HG02852 (cell line): Measurements from ENCODE around the gene SLC16A3.
A peak's percentile ranks its signal among the peaks of the same experiment; 100 is the strongest.
"Not testable (repeated sequence)": the region's sequence is repeated elsewhere in the genome, so short reads cannot be mapped to it uniquely, and the experiment has no call there.

Experiments used
- ATAC-seq: cut with Tn5 transposase; IDR thresholded peaks from one replicate; pipeline ENCODE4 v1.9.1; 2021; ENCODE audit warnings: mild to moderate bottlenecking, moderate library complexity; ENCODE audit not compliant: unreplicated experiment

Gene SLC16A3

DNA sequence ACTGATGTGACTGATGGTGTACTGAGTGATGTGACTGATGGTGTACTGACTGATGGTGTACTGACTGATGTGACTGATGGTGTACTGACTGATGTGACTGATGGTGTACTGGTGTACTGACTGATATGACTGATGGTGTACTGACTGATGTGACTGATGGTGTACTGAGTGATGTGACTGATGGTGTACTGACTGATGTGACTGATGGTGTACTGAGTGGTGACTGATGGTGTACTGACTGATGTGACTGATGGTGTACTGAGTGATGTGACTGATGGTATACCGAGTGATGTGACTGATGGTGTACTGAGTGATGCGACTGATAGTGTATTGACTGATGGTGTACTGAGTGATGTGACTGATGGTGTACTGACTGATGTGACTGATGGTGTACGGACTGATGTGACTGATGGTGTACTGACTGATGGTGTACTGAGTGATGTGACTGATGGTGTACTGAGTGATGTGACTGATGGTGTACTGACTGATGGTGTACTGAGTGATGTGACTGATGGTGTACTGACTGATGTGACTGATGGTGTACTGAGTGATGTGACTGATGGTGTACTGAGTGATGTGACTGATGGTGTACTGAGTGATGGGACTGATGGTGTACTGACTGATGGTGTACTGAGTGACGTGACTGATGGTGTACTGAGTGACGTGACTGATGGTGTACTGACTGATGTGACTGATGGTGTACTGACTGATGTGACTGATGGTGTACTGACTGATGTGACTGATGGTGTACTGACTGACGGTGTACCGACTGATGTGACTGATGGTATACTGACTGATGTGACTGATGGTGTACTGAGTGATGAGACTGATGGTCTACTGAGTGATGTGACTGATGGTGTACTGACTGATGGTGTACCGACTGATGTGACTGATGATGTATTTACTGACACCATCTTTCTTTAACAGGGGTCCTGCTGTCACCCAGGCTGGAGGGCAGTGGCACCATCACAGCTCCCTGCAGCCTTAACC is 31.4 kb downstream of the SLC16A3 start:
- not testable (repeated sequence) for ATAC-seq

DNA sequence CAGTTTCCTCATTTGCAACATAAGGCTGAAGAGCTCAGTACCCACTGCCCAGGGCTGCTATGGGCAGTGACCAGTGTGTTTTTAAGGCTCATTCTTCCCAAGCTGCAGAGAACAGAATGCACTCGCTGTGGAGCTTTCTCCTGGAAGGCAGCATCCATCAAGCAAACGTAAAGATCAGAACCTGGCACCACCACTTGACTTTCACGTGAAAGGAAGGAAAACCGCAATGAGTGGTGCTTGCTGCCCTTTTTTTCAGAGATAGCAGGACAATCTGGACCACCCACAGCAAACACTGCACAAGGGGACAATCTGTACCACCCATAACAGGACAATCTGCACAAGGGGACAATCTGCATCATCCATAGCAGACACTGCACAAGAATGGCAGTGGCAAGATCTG is 33.5 kb downstream of the SLC16A3 start:
- ATAC-seq = no peak

GRCh38 chr17:82263641-82264040 is 34.8 kb downstream of the SLC16A3 start:
- ATAC-seq = no peak

DNA sequence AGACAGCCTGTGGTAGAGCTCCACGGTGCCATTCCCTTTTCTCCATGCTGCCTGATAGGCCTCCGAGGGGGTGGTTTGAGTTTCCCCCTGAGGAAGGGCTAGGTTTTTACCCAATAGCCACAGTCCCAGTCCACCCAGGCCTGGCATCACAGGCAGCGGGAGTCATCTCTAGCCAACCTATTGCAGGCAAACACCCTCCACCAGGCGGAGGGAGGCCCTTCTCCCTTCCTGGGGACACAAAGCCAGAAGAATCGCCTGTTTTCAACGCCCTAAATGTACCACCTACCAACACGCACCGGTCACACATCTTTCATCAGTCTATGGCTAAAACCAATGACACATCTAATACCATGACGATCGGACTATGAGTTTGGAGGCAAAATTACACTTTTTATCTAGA is 37.3 kb downstream of the SLC16A3 start:
- no peak for ATAC-seq

DNA sequence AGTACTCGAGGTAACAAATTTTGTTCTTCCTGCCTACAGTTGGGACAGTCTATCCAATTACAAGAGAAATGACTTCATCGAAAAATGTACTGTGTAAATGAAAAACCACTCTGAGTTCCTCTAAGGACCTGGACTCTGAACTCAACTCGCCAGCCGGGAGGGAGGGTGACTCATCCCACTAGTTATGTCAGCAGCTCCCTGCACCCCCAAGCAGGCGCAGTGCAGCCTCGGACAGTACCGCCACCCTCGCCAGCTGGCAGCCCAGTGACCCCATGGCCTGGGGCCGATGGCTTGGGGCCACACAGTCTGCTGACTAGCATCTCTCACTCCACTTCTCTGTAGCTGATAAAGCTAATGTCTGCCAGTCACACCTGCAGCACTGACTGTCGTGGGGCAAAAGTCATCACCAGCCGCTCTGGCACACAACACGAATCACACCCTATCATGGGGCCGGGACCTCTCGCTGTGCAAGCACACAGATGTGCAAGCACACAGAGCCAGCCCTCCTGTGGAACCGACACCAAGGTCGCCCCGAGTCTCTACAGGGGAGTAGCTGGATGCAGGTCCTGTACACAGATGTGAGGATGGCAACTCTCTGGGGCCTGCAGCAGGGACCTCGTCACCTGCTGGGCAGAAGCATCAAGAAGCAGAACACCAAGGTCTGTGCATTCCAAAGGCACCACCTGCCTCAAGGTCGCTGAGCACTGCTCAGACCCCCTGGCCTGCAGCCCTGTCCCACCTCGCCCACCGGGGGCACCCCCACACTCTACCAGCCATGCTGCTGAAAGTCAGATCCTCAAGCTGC is 38.9 kb downstream of the SLC16A3 start:
- ATAC-seq = no peak

DNA sequence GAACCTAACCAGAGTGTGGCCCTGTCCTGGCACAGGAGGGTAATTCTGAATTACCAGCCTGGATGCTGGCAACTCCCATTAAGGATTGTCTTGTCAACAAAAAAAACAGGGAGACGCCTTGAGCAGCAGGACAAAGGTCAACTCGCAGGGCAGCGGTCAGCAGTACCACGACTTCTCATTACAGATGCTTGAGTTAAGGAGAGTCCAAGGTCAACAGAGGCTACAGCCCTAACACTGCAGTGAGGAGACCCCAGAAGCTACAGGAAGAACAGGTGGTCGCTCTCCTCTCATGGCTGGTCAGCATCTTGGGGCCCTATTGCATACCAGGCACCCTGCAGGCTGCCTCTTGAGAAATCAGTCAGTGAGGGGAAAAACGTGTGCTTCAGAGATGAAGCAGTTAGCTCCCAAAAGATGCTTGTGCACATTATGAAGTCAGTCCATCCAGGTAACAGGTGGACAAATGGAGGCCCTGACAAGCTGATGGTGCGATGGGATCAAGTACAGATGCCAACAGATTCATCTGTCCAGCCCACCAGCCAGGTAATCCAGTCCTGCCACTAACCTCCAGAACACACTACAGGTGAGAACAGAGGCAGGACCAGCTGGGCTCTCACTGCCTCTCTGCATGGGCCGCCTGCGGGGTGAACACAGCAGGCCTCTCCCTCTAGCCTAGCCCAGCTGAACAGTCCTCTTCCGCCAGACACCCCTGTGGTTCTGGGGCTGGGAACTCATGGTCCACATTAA is 40.5 kb downstream of the SLC16A3 start:
- ATAC-seq = no peak

DNA sequence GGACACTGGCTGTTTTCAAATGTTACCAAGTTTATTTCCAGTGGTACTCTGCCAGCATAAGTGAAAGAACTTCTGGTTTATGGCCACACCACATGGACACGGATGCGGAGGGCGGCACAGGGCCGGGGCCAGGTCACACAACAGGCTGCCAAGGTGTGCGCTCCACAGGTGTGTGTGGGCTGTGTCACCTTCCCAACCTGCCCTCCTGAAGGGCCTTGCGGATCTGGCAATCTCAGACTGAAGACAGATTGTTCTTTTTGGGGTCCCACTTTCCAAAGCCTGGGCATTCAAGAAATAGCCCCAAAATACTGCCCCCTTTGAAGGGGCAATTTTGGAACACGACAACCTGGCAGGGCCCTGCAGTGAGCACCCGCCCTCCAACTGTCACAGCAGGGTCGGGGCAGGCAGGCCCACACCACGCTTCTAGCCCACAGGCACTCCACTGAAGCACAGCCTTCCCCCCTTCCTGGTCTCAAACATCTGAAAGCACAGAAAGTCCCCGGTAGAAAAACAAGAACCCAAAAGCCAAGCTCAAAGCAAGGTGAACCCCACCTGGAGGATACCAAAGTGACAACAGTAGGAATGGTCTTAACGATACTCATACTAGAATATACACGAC is 41.1 kb downstream of the SLC16A3 start:
- no peak for ATAC-seq

- no peak for ATAC-seq
These were observed 41.8 kb downstream of the SLC16A3 start for GRCh38 chr17:82270651-82271050.

DNA sequence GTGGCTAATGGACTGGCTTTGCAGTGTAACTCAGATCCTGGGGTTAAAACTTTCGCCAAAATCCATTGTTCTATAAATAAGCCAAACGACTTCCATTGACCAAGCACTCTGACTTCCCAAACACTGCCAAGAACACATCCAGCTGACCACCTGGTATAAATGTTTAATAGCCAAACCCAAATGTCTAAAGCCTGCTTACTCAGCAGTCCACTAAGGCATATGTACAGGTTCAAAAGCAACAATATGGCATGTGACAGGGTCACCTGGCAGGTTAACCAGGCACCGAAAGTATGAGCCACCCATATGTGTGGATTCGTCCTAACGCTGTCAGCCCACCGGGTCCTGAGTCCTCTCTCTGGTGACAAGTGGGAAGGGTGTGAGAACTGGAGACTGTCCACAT is 42.6 kb downstream of the SLC16A3 start:
- no peak for ATAC-seq

DNA sequence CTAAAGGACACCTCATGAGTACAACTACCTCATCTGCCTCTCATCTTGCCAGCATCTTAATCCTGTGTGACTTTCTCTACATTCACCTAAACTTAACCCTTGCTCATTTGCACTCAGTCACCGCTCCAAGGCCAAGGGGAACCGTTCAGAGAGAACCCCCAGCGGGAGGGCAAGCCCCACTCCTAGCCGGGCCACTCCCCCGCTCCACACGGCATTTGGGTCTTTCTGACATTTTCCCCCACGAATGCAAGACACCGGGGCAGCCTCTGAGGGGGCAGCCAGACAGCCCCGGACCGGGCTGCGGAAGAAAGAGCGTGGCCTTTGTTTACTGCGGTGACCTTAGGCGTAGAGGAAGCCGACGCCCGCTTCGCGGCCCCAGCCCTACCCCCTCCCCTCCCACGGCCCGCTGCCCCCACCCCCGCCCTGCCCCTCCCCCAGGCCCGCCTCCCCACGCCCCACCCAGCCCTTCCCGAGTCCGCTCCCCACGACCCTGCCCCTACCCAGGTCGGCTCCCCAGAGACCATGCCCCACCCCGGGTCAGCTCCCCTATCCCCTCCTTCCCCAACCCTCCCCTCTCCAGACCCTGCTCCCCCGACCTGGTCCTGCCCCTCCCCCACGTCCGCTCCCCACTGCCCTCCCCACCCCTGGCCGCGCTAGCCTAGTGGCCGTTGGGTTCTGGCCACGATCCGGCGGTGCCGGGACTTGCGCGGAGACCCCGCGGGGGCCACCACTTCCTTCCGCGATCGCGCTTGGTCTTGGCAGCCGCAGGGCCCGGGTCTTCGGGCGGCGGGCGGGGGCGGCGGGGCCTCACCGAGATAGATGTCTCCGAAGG is 43.9 kb downstream of the SLC16A3 start:
- ATAC-seq = peak; percentile 11

DNA sequence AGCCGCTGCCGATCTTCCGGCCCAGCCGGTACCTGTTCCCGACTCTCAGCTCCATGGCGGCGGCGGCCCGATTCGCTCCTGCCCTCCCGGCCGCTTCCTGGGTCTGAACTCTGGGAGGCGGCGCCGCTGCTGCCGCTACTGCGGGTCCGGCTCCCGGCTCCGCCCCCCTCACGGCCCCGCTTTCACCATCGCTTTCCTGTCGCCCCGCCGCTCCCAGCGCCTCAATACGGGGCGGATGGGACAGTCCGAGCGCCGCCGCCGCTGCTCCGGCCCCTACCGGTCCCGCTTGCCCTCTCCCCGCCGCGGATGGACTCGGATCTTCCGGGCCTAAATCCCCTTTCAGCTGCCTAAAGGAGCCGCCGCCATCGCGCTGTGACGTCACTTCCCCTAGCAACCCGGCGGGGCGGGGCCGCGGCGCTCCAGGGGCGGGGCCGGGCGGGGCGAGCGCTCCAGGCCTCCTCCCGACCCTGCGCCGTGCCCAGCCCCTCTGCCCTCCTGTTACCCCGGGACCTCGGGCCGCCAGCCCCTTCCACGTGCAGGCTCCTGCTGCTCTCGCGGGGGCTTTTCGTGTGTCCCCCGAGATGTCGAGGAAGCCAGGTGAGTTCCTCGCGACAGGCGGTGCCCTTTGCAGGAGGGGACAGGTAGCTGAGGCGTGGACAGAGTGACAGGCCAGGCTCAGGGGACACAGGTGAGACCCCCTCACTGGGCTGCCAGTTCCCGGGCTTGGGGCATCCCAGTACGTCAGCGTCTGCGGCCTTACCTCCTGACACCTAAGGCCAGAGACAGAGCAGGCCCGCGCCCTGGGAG is 44.7 kb downstream of the SLC16A3 start, which contains the start of gene CSNK1D:
Gene CSNK1D (minus strand): TSS at position 374 of the 807 bp plus-strand sequence. CDS start 319 bp downstream, at position 55.
- ATAC-seq = peak; percentile 78

GRCh38 chr17:82274134-82275020 is 45.5 kb downstream of the SLC16A3 start:
- no peak for ATAC-seq

GRCh38 chr17:82275326-82275725 is 46.5 kb downstream of the SLC16A3 start:
- ATAC-seq = no peak

DNA sequence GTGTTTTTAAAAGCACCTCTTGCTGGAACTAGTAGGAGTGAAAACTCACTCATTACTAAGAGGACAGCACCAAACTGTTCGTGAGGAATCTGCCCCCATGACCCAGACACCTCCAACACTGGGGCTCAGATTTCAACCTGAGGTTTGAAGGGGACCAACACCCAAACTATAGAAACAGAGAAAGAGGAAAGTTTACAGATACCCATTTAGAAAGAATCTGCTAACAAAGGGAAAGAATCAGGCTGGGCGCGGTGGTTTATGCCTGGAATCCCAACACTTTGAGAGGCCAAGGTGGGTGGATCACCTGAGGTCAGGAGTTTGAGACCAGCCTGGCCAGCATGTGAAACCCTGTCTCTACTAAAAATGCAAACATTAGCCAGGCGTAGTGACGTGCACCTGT is 48.1 kb downstream of the SLC16A3 start:
- ATAC-seq = no peak

DNA sequence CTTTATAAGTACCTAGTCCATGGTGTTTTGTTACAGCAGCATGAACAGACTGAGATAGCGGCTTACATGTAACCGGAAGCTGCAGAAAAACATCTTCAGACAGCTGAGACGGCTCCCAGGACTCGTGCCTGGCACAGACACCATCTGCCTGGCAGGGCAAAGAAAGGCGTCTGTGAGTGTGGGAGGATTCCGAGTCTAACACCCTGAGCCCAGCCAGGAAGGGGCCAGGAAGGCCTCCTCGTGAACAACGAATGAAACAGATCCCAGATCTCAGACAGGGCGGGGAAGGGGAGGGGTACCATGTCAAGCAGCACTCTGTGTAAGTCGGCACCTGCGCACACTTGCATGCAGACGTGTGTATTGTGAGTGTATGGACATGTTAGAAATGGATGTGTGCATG is 49.0 kb downstream of the SLC16A3 start:
- no peak for ATAC-seq

- ATAC-seq = no peak
These were observed 49.5 kb downstream of the SLC16A3 start for GRCh38 chr17:82278308-82278707.

DNA sequence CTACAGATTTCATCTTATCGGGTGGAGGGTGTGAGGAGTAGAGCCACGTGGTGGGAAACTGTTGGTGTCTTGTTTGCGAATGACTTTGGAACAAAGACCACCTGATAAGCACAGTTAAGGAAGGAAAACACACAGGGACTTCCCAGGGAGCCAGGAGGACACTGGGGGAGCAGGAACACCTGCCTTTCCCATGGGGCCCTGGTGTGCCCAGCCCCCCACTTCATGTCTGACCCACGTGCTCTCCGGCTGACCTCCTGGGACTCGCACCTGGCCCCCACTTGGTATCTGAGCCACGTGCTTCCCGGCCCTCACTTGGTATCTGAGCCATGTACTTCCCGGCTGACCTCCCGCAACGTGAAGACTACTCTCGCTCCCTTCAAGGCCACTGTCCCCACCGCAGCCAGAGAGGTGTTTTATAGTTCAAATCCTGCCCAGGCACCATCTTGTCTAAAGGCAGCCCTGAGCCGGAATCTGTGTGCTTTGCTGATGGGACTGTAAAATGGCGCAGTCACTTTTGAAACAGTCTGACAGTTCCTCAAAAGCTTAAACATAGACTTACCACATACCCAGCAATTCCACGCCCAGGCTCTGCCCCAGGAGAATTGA is 50.0 kb downstream of the SLC16A3 start:
- no peak for ATAC-seq
